ENCODE data around the gene KAZN. TPM values are rescaled to one million over a fixed set of nuclear protein-coding genes. Genes with fewer than 3 reads are reported as not detected.

KAZN gene
- total and polyA plus RNA-seq, 4 donors: 17.8 to 54.0 (median 38.4) TPM

- WGBS (ENCODE audit: insufficient coverage): 76% methylated on average over 2 of the region's 2 CpGs
- Histone ChIP-seq H3K9me3 (ENCODE audit: control insufficient read depth, insufficient read depth, low read length) (no peaks in the 10 kb centered on the region), H3K4me1 (ENCODE audit: control insufficient read depth, insufficient read depth, low read length) (peaks cover 64% of the 10 kb centered on the region), H3K27me3 (ENCODE audit: control insufficient read depth, insufficient read depth, low read length) (no peaks in the 10 kb centered on the region), H3K27ac (ENCODE audit: low read depth, low read length) (no peak overlapping the region), H3K4me3 (ENCODE audit: low read depth, low read length) (no peak overlapping the region), H3K36me3 (ENCODE audit: control insufficient read depth, insufficient read depth, low read length) (peaks cover 4% of the 10 kb centered on the region)
- no peak for DNase-seq (ENCODE audit: low read depth in 4 of 6, low spot score in 6 of 6)
Observed at GRCh38 chr1:14948112-14948652, 349.7 kb downstream of the KAZN start.

GRCh38 chr1:14949270-14949835 is 350.9 kb downstream of the KAZN start:
- 70% methylated on average over 5 of the region's 6 CpGs for WGBS (ENCODE audit: insufficient coverage)
- DNase-seq (ENCODE audit: low read depth in 4 of 6, low spot score in 6 of 6): no peak
- Histone ChIP-seq H3K27me3 (ENCODE audit: control insufficient read depth, insufficient read depth, low read length) (no peaks in the 10 kb centered on the region), H3K9me3 (ENCODE audit: control insufficient read depth, insufficient read depth, low read length) (no peaks in the 10 kb centered on the region), H3K36me3 (ENCODE audit: control insufficient read depth, insufficient read depth, low read length) (peaks cover 4% of the 10 kb centered on the region), H3K4me3 (ENCODE audit: low read depth, low read length) (no peak overlapping the region), H3K4me1 (ENCODE audit: control insufficient read depth, insufficient read depth, low read length) (peaks cover 53% of the 10 kb centered on the region), H3K27ac (ENCODE audit: low read depth, low read length) (no peak overlapping the region)

GRCh38 chr1:14949836-14950713 is 351.6 kb downstream of the KAZN start:
- 84% methylated on average over 11 of the region's 20 CpGs for WGBS (ENCODE audit: insufficient coverage)
- peaks cover 46% of the 10 kb centered on the region for H3K4me1 ChIP-seq (ENCODE audit: control insufficient read depth, insufficient read depth, low read length)

GRCh38 chr1:14951766-14952165 is 353.3 kb downstream of the KAZN start:
- H3K4me3 ChIP-seq (ENCODE audit: low read depth, low read length): no peak overlapping the region
- peaks cover 32% of the 10 kb centered on the region for H3K4me1 ChIP-seq (ENCODE audit: control insufficient read depth, insufficient read depth, low read length)
- no peaks in the 10 kb centered on the region for H3K27me3 ChIP-seq (ENCODE audit: control insufficient read depth, insufficient read depth, low read length)
- 92% methylated on average over 5 of the region's 5 CpGs for whole genome bisulfite sequencing (ENCODE audit: insufficient coverage)
- no peak overlapping the region for H3K27ac ChIP-seq (ENCODE audit: low read depth, low read length)
- H3K9me3 ChIP-seq (ENCODE audit: control insufficient read depth, insufficient read depth, low read length): no peaks in the 10 kb centered on the region
- peaks cover 4% of the 10 kb centered on the region for H3K36me3 ChIP-seq (ENCODE audit: control insufficient read depth, insufficient read depth, low read length)
- no peak for DNase-seq (ENCODE audit: low read depth in 4 of 6, low spot score in 6 of 6)

More at GRCh38 chr1:14949836-14950713, 351.6 kb downstream of the KAZN start:
- DNase-seq (ENCODE audit: low read depth in 4 of 6, low spot score in 6 of 6): no peak
- H3K4me3 ChIP-seq (ENCODE audit: low read depth, low read length): no peak overlapping the region
- no peak overlapping the region for H3K27ac ChIP-seq (ENCODE audit: low read depth, low read length)
- peaks cover 4% of the 10 kb centered on the region for H3K36me3 ChIP-seq (ENCODE audit: control insufficient read depth, insufficient read depth, low read length)
- no peaks in the 10 kb centered on the region for H3K27me3 ChIP-seq (ENCODE audit: control insufficient read depth, insufficient read depth, low read length)
- H3K9me3 ChIP-seq (ENCODE audit: control insufficient read depth, insufficient read depth, low read length): no peaks in the 10 kb centered on the region

- no peak overlapping the region for H3K27ac ChIP-seq (ENCODE audit: low read depth, low read length)
- H3K36me3 ChIP-seq (ENCODE audit: control insufficient read depth, insufficient read depth, low read length): peaks cover 4% of the 10 kb centered on the region
- no peak for DNase-seq (ENCODE audit: low read depth in 4 of 6, low spot score in 6 of 6)
- WGBS (ENCODE audit: insufficient coverage): 92% methylated on average over 11 of the region's 11 CpGs
- H3K9me3 ChIP-seq (ENCODE audit: control insufficient read depth, insufficient read depth, low read length): no peaks in the 10 kb centered on the region
- peaks cover 22% of the 10 kb centered on the region for H3K4me1 ChIP-seq (ENCODE audit: control insufficient read depth, insufficient read depth, low read length)
- no peak overlapping the region for H3K4me3 ChIP-seq (ENCODE audit: low read depth, low read length)
- no peaks in the 10 kb centered on the region for H3K27me3 ChIP-seq (ENCODE audit: control insufficient read depth, insufficient read depth, low read length)
Observed at GRCh38 chr1:14952626-14953314, 354.3 kb downstream of the KAZN start.

GRCh38 chr1:14954210-14954609 is 355.7 kb downstream of the KAZN start:
- WGBS (ENCODE audit: insufficient coverage): 88% methylated on average over 3 of the region's 6 CpGs
- H3K27ac ChIP-seq (ENCODE audit: low read depth, low read length): no peak overlapping the region

GRCh38 chr1:14954930-14955329 is 356.4 kb downstream of the KAZN start:
- Histone ChIP-seq H3K9me3 (ENCODE audit: control insufficient read depth, insufficient read depth, low read length) (no peaks in the 10 kb centered on the region), H3K4me3 (ENCODE audit: low read depth, low read length) (no peak overlapping the region), H3K4me1 (ENCODE audit: control insufficient read depth, insufficient read depth, low read length) (peaks cover 14% of the 10 kb centered on the region), H3K27ac (ENCODE audit: low read depth, low read length) (no peak overlapping the region), H3K36me3 (ENCODE audit: control insufficient read depth, insufficient read depth, low read length) (peaks cover 12% of the 10 kb centered on the region), H3K27me3 (ENCODE audit: control insufficient read depth, insufficient read depth, low read length) (no peaks in the 10 kb centered on the region)
- 97% methylated on average over 7 of the region's 10 CpGs for WGBS (ENCODE audit: insufficient coverage)
- DNase-seq (ENCODE audit: low read depth in 4 of 6, low spot score in 6 of 6): no peak

More at GRCh38 chr1:14954210-14954609, 355.7 kb downstream of the KAZN start:
- Histone ChIP-seq H3K4me1 (ENCODE audit: control insufficient read depth, insufficient read depth, low read length) (peaks cover 21% of the 10 kb centered on the region), H3K9me3 (ENCODE audit: control insufficient read depth, insufficient read depth, low read length) (no peaks in the 10 kb centered on the region), H3K27me3 (ENCODE audit: control insufficient read depth, insufficient read depth, low read length) (no peaks in the 10 kb centered on the region), H3K4me3 (ENCODE audit: low read depth, low read length) (no peak overlapping the region), H3K36me3 (ENCODE audit: control insufficient read depth, insufficient read depth, low read length) (peaks cover 12% of the 10 kb centered on the region)
- DNase-seq (ENCODE audit: low read depth in 4 of 6, low spot score in 6 of 6): no peak

GRCh38 chr1:14955402-14955801 is 356.9 kb downstream of the KAZN start:
- no peak overlapping the region for H3K4me3 ChIP-seq (ENCODE audit: low read depth, low read length)
- no peak for DNase-seq (ENCODE audit: low read depth in 4 of 6, low spot score in 6 of 6)
- H3K36me3 ChIP-seq (ENCODE audit: control insufficient read depth, insufficient read depth, low read length): peaks cover 14% of the 10 kb centered on the region
- H3K27ac ChIP-seq (ENCODE audit: low read depth, low read length): no peak overlapping the region
- H3K4me1 ChIP-seq (ENCODE audit: control insufficient read depth, insufficient read depth, low read length): peaks cover 9% of the 10 kb centered on the region
- 98% methylated on average over 5 of the region's 5 CpGs for WGBS (ENCODE audit: insufficient coverage)
- no peaks in the 10 kb centered on the region for H3K27me3 ChIP-seq (ENCODE audit: control insufficient read depth, insufficient read depth, low read length)
- no peaks in the 10 kb centered on the region for H3K9me3 ChIP-seq (ENCODE audit: control insufficient read depth, insufficient read depth, low read length)

- Histone ChIP-seq H3K36me3 (ENCODE audit: control insufficient read depth, insufficient read depth, low read length) (peaks cover 20% of the 10 kb centered on the region), H3K27me3 (ENCODE audit: control insufficient read depth, insufficient read depth, low read length) (no peaks in the 10 kb centered on the region), H3K27ac (ENCODE audit: low read depth, low read length) (no peak overlapping the region), H3K4me1 (ENCODE audit: control insufficient read depth, insufficient read depth, low read length) (peaks cover 6% of the 10 kb centered on the region), H3K9me3 (ENCODE audit: control insufficient read depth, insufficient read depth, low read length) (no peaks in the 10 kb centered on the region), H3K4me3 (ENCODE audit: low read depth, low read length) (no peak overlapping the region)
- WGBS (ENCODE audit: insufficient coverage): 81% methylated on average over 3 of the region's 4 CpGs
- peak in 1 of 6 donors; percentile 62 for DNase-seq (ENCODE audit: low read depth in 4 of 6, low spot score in 6 of 6)
Observed at GRCh38 chr1:14955976-14956375, 357.5 kb downstream of the KAZN start.

All from spinal cord (tissue), 10 donors.